Measurements from ENCODE around the gene C1S. TPM values are rescaled to one million over a fixed set of nuclear protein-coding genes. Genes with fewer than 3 reads are reported as not detected.
A peak's percentile ranks its signal among the peaks of the same experiment; 100 is the strongest.

Gene C1S
- total and polyA plus RNA-seq, 2 of the 4 experiments (the other 2 are of a cell fraction): 49.6 to 85.4 TPM

DNA sequence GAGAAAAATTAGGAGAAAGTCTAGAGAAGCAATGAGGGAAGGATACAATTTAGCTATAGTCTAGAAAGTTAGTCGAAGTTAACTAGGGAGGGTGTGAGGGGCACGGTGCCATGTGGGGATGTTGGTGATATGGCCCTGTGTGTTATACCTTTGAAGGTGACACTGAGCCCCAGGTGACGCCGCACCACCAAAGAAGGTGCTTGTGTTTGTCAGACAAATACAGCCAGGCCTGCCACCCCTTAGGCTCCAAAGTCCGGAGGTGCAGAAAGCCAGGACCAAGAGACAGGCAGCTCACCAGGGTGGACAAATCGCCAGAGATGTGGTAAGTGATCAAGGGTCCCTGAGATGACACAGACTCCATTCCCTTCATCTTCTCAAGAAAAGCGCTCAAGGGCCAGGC lies 1.1 kb downstream of the C1S start:
- WGBS, 2 experiments (ENCODE audit: extremely low coverage in 2 of 2, insufficient read length in 1 of 2): 100% methylated on average over 1 of the region's 7 CpGs; no CpG with 5 or more reads in 1 of the 2 experiments
- in situ Hi-C loops (cut with MboI; ENCODE audit: low sequenced_read_pairs): loop anchor here (5.0 to 25.0 kb wide), 2 partner anchors 51 to 576 kb away; no protein-coding TSS in a partner anchor
- no peak overlapping the region for H2AFZ ChIP-seq (replicated peaks; ENCODE audit: low read length, poor library complexity)

More for the DNA sequence above, 1.1 kb downstream of the C1S start:
- Histone ChIP-seq H2BK20ac (ENCODE audit: low read depth, low read length) (0 out of 2 replicates have a peak overlapping the region, but pooled peaks have one; percentile 16), H2AK5ac (ENCODE audit: low read depth, low read length) (peak overlapping the region; percentile 94), H3K4ac (ENCODE audit: low read depth, low read length) (peak overlapping the region; percentile 96), H2BK120ac (ENCODE audit: low read depth, low read length) (peak overlapping the region; percentile 66; the same call in 1 of the 2 replicates), H3K27ac (ENCODE audit: insufficient read depth, low read length) (peak overlapping the region; percentile 26; the same call in 1 of the 2 replicates), H3K18ac (ENCODE audit: low read depth, low read length) (peak overlapping the region; percentile 88; the same call in 1 of the 2 replicates), H3K4me1 (ENCODE audit: control insufficient read depth, insufficient read depth, low read length) (peaks cover 7% of the 10 kb centered on the region), H4K91ac (ENCODE audit: insufficient read depth, low read depth, low read length) (peak overlapping the region; percentile 62; the same call in 1 of the 2 replicates), H2BK15ac (ENCODE audit: low read depth, low read length) (peak overlapping the region; percentile 72; the same call in 2 of the 3 replicates), H3K14ac (replicated peaks; ENCODE audit: low read depth, low read length) (peak overlapping the region; percentile 97), H4K5ac (ENCODE audit: low read depth, low read length) (peak overlapping the region; percentile 35; the same call in 1 of the 2 replicates), H3K36me3 (ENCODE audit: control insufficient read depth, insufficient read depth, low read length) (peaks cover 22% of the 10 kb centered on the region), H3K4me3 (ENCODE audit: insufficient read depth, low read depth, low read length) (no peak overlapping the region; the same call in 1 of the 2 replicates), H3K79me1 (ENCODE audit: low read depth in 1 of 2, low read length in 2 of 2) (peaks cover 4 to 10% of the 10 kb centered on the region in 2 experiments; a peak in 3 of 4 replicates), H3K23ac (ENCODE audit: low read depth, low read length) (peak overlapping the region; percentile 90; the same call in 1 of the 2 replicates), H3K9me1 (ENCODE audit: insufficient read depth, low read length) (peaks cover 12% of the 10 kb centered on the region), H3K9ac (ENCODE audit: low read depth, low read length) (peak overlapping the region; percentile 82; the same call in 1 of the 2 replicates), H3K27me3 (ENCODE audit: control insufficient read depth, insufficient read depth, low read length) (no peaks in the 10 kb centered on the region), H2AK9ac (replicated peaks; ENCODE audit: low read depth, low read length, poor library complexity) (no peak overlapping the region), H4K8ac (ENCODE audit: low read depth in 2 of 2, low read length in 2 of 2) (peak overlapping the region; percentile 80 to 91; a peak in 3 of 4 replicates), H4K20me1 (ENCODE audit: insufficient read depth, low read length) (no peaks in the 10 kb centered on the region), H3K56ac (ENCODE audit: extremely low read depth, insufficient read depth, low read length) (no peak overlapping the region), H2BK5ac (ENCODE audit: low read depth, low read length, poor library complexity, severe bottlenecking) (no peak overlapping the region), H3K9me3 (ENCODE audit: control insufficient read depth, insufficient read depth, low read length) (no peaks in the 10 kb centered on the region), H3K4me2 (ENCODE audit: low read depth, low read length) (peak overlapping the region; percentile 74; the same call in 1 of the 2 replicates)
- dilution Hi-C loops (cut with HindIII; ENCODE audit: low sequenced_read_pairs, unreplicated experiment) (no loop called here), intact Hi-C loops (cut with micrococcal nuclease) (loop anchor here (2.0 kb wide), 1 partner anchor 577 kb away; no protein-coding TSS in a partner anchor)
- DNase-seq (no peak), ATAC-seq (ENCODE audit: low read depth) (no peak)
- BruUV-seq (replicated peaks): no TSS peak
- ChIA-PET CTCF (interaction anchor here (0.8 to 2.3 kb wide), 3 partner anchors 32 to 51 kb away, joined by 5 to 9 read pairs (median 8); no protein-coding TSS in a partner anchor), POLR2A (ENCODE audit: unreplicated experiment) (interaction anchor here (0.9 kb wide), 1 partner anchor 51 kb away, joined by 3 read pairs; no protein-coding TSS in a partner anchor)
- no peak for TF ChIP-seq CEBPB (IDR thresholded peaks at IDR 0.05; ENCODE audit: low read depth, low read length)
- TF ChIP-seq RCOR1 (IDR thresholded peaks at IDR 0.05; ENCODE audit: insufficient replicate concordance, low read length): no peak
- TF ChIP-seq BHLHE40 (IDR thresholded peaks at IDR 0.05; ENCODE audit: low read depth, low read length): no peak
- no peak for TF ChIP-seq CHD1 (IDR thresholded peaks at IDR 0.05; ENCODE audit: low read depth, low read length)
- TF ChIP-seq SMC3 (IDR thresholded peaks at IDR 0.05; ENCODE audit: low read depth, low read length): no peak
- TF ChIP-seq USF2 (IDR thresholded peaks at IDR 0.05; ENCODE audit: low read depth, low read length): no peak
- TF ChIP-seq FOS (IDR thresholded peaks at IDR 0.05; ENCODE audit: low read depth, low read length): no peak
- TF ChIP-seq NFE2L2 (IDR thresholded peaks at IDR 0.05; ENCODE audit: low read depth, low read length): no peak
- TF ChIP-seq RAD21 (IDR thresholded peaks at IDR 0.05; ENCODE audit: low read length): no peak
- TF ChIP-seq, protein P1, sequence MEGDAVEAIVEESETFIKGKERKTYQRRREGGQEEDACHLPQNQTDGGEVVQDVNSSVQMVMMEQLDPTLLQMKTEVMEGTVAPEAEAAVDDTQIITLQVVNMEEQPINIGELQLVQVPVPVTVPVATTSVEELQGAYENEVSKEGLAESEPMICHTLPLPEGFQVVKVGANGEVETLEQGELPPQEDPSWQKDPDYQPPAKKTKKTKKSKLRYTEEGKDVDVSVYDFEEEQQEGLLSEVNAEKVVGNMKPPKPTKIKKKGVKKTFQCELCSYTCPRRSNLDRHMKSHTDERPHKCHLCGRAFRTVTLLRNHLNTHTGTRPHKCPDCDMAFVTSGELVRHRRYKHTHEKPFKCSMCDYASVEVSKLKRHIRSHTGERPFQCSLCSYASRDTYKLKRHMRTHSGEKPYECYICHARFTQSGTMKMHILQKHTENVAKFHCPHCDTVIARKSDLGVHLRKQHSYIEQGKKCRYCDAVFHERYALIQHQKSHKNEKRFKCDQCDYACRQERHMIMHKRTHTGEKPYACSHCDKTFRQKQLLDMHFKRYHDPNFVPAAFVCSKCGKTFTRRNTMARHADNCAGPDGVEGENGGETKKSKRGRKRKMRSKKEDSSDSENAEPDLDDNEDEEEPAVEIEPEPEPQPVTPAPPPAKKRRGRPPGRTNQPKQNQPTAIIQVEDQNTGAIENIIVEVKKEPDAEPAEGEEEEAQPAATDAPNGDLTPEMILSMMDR (conservative IDR thresholded peaks at IDR 0.05; ENCODE audit: low read depth, low read length): no peak
- no peak for TF ChIP-seq POLR2A (IDR thresholded peaks at IDR 0.05; ENCODE audit: low read depth, low read length)
- no peak for TF ChIP-seq MAZ (IDR thresholded peaks at IDR 0.05; ENCODE audit: borderline replicate concordance, low read depth, low read length)
- no peak for TF ChIP-seq MXI1 (IDR thresholded peaks at IDR 0.05; ENCODE audit: borderline replicate concordance, low read depth, low read length)

Data from IMR-90 (cell line).